Activated CD4-positive, alpha-beta memory T cell treated with anti-CD3 and anti-CD28 coated beads for 36 hours (primary cell): ENCODE data around the gene USP26. TPM values are rescaled to one million over a fixed set of nuclear protein-coding genes. Genes with fewer than 3 reads are reported as not detected.
"Not testable (repeated sequence)": the region's sequence is repeated elsewhere in the genome, so short reads cannot be mapped to it uniquely, and the experiment has no call there.

Experiments used
- CTCF ChIA-PET: fragments of 350-600 bp; sonication (Branson Sonifier 250); formaldehyde crosslinking; loops from one replicate; lab custom pipeline; 2021; ENCODE audit warnings: antibody characterized with exemption, inconsistent platforms; lab: Charles Lee
- POLR2A ChIA-PET: fragments of 350-600 bp; sonication (Branson Sonifier 250); formaldehyde crosslinking; loops from one replicate; lab custom pipeline; 2021; ENCODE audit warnings: antibody characterized with exemption; lab: Charles Lee
- DNase-seq: peaks from one replicate; pipeline ENCODE4 v3.0.0-alpha.2; 2020
- H3K27ac Mint-ChIP-seq: one replicate; pipeline ENCODE4 v1.8.0; 2021; ENCODE audit warnings: mixed read lengths
- H3K27me3 Mint-ChIP-seq: one replicate; pipeline ENCODE4 v1.8.0; 2021; ENCODE audit warnings: mixed read lengths
- H3K36me3 Mint-ChIP-seq: one replicate; pipeline ENCODE4 v1.8.0; 2021; ENCODE audit warnings: mixed read lengths
- H3K4me1 Mint-ChIP-seq: one replicate; pipeline ENCODE4 v1.8.0; 2021; ENCODE audit warnings: low read depth, mixed read lengths
- H3K4me3 Mint-ChIP-seq: one replicate; pipeline ENCODE4 v1.8.0; 2021; ENCODE audit warnings: mild to moderate bottlenecking, mixed read lengths
- H3K9me3 Mint-ChIP-seq: one replicate; pipeline ENCODE4 v1.8.0; 2021; ENCODE audit warnings: mixed read lengths
- intact Hi-C: fragments of 100-400 bp; cut with micrococcal nuclease; formaldehyde crosslinking; loops from one replicate; pipeline ENCODE4 v1.15.1; 2023
- total RNA-seq, 2 experiments: library from RNA; stranded (reverse); gene quantifications; one replicate each; pipeline ENCODE4 v1.2.3, GENCODE V29; 2021

The USP26 gene, protein sequence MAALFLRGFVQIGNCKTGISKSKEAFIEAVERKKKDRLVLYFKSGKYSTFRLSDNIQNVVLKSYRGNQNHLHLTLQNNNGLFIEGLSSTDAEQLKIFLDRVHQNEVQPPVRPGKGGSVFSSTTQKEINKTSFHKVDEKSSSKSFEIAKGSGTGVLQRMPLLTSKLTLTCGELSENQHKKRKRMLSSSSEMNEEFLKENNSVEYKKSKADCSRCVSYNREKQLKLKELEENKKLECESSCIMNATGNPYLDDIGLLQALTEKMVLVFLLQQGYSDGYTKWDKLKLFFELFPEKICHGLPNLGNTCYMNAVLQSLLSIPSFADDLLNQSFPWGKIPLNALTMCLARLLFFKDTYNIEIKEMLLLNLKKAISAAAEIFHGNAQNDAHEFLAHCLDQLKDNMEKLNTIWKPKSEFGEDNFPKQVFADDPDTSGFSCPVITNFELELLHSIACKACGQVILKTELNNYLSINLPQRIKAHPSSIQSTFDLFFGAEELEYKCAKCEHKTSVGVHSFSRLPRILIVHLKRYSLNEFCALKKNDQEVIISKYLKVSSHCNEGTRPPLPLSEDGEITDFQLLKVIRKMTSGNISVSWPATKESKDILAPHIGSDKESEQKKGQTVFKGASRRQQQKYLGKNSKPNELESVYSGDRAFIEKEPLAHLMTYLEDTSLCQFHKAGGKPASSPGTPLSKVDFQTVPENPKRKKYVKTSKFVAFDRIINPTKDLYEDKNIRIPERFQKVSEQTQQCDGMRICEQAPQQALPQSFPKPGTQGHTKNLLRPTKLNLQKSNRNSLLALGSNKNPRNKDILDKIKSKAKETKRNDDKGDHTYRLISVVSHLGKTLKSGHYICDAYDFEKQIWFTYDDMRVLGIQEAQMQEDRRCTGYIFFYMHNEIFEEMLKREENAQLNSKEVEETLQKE
- total RNA-seq: not detected

DNA sequence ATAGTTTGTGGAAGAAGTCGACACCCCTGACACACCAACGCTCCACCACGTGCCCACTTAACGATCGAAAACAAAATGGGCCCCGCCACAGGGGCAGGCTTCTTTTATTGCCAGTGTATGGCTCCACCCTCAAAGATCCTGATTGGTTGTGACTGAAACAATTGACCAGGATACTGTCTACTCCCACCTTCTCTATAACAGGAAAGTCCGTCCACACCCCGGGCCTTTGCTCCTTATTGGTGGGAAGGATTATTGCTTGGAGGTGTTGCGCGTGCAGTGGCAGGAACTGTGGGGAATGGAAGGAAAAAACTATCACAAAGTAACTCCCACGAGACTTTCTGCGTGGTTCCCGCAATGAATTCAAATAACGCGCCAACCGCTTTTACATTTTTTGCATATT is at the start of gene USP26:
USP26 (minus strand) TSS at position 79 of the 400 bp plus-strand sequence. CDS start 68,889 bp downstream, outside the sequence.
- Mint-ChIP-seq H3K27me3 (no peaks in the 10 kb centered on the region), H3K36me3 (no peaks in the 10 kb centered on the region), H3K9me3 (no peaks in the 10 kb centered on the region), H3K4me1 (no peaks in the 10 kb centered on the region), H3K4me3 (no peak within 1 kb of the TSS), H3K27ac (no peak within 1 kb of the TSS)
- ChIA-PET POLR2A (no interaction called here), CTCF (no interaction called here)
- intact Hi-C loops: no loop called here
- DNase-seq: no peak

DNA sequence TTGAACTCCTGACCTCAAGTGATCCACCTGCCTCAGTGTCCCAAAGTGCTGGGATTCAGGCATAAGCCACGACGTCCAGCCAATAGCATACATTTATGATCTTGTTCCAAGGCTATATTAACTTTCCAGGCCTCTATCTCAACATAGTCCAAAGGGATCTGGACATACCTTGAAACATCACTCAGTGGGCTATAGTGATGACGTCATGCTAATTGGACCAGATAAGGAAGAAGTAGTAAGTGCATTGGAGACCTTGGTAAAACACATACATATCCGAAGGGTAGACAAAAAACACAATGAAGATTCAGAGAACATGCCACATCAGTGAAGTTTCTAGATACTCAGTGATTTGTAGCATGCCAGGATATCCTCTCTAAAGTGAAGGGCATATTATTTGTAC is 37.4 kb upstream of the USP26 start:
- CTCF ChIA-PET: no interaction called here
- H3K4me1 Mint-ChIP-seq: no peaks in the 10 kb centered on the region
- intact Hi-C loops: no loop called here
- H3K27ac Mint-ChIP-seq: no peak overlapping the region
- H3K36me3 Mint-ChIP-seq: no peaks in the 10 kb centered on the region
- DNase-seq: no peak
- POLR2A ChIA-PET: no interaction called here
- H3K4me3 Mint-ChIP-seq: no peak overlapping the region
- H3K9me3 Mint-ChIP-seq: no peaks in the 10 kb centered on the region
- H3K27me3 Mint-ChIP-seq: no peaks in the 10 kb centered on the region

DNA sequence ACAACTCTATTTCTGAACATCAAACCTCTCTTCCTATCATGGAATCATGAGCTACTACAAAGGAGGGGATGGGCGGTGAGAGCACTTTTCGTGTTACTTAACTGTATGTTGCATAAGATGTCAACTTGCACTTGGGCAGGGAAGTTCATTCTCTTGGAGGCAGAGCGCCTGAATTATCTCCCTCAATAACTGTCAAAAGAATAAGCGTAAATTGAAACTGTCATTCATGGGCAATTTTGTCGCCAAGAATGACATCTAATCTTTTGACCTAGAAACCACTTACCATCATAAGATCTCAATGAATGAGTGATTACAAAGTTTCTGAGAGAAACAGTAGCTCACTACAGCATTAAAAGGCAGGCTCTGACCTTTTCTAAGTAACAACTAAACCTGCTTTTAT is 23.5 kb upstream of the USP26 start:
- H3K4me1 Mint-ChIP-seq: no peaks in the 10 kb centered on the region
- intact Hi-C loops: no loop called here
- POLR2A ChIA-PET: no interaction called here

DNA sequence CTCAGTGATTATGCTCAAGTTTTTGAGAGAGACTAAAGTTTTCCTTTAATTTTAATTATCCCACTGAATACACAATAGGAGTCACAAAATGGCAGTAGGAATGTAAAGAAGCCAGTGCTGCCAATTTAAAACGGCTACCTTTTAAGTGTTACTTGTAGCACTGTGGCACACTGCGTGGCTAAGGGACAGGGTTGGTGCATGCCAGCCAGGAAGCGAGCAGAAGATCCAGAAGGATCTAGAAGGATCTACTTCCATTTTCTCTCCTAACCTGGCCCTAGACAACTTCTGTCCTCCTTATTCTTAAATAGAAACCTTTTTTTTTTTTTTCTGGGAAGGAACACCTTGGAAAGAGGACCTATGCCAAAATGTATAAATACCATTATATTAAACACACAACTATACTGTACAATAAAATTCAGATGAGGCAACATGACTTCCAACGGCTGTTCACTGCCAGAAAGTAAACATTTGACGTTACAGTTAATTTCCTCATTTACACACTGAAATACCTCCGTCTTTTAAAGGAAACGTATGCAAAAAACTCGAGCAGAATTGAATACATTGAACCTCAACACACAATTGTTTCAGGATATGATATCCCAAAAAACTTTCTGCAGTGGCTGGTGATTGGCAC is 2.7 kb downstream of the USP26 start:
- H3K27ac Mint-ChIP-seq: no peak overlapping the region
- intact Hi-C loops: no loop called here
- ChIA-PET CTCF (no interaction called here), POLR2A (no interaction called here)
- no peaks in the 10 kb centered on the region for H3K4me1 Mint-ChIP-seq
- no peak overlapping the region for H3K4me3 Mint-ChIP-seq
- no peaks in the 10 kb centered on the region for H3K36me3 Mint-ChIP-seq
- H3K27me3 Mint-ChIP-seq: no peaks in the 10 kb centered on the region
- H3K9me3 Mint-ChIP-seq: no peaks in the 10 kb centered on the region
- no peak for DNase-seq

More for the DNA sequence above, 23.5 kb upstream of the USP26 start:
- CTCF ChIA-PET: no interaction called here
- no peak for DNase-seq
- Mint-ChIP-seq H3K27ac (no peak overlapping the region), H3K36me3 (no peaks in the 10 kb centered on the region), H3K9me3 (no peaks in the 10 kb centered on the region), H3K4me3 (no peak overlapping the region), H3K27me3 (peaks cover 3% of the 10 kb centered on the region)

DNA sequence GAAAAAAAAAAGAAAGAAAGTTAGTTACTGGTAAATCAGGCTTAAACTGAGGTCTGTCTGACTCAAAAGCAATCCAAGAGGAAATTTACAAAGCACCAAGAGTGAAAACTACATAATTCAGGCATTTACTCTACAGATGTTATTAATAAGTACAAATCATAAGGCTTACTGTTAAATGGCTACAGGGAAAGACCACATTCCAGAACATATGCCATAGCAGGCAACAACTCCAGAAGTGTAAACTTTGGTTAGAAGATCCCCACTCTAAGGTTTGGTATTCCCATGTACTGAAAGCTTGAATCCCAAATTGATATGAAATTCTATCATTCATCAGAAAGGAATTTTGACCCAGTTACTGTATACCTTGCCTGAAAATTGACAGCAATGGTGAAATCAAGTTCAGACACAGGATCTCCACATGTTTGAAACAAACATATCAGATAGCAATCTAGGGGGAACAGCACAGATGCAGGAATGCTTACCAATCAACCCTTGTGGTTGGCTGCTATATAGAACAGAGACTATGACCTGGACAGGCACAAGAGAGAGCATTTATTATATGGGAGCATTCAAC is 6.6 kb downstream of the USP26 start:
- DNase-seq: no peak
- Mint-ChIP-seq H3K27me3 (no peaks in the 10 kb centered on the region), H3K36me3 (no peaks in the 10 kb centered on the region), H3K27ac (no peak overlapping the region), H3K4me1 (no peaks in the 10 kb centered on the region), H3K9me3 (no peaks in the 10 kb centered on the region), H3K4me3 (no peak overlapping the region)
- POLR2A ChIA-PET: no interaction called here
- CTCF ChIA-PET: no interaction called here
- intact Hi-C loops: no loop called here

DNA sequence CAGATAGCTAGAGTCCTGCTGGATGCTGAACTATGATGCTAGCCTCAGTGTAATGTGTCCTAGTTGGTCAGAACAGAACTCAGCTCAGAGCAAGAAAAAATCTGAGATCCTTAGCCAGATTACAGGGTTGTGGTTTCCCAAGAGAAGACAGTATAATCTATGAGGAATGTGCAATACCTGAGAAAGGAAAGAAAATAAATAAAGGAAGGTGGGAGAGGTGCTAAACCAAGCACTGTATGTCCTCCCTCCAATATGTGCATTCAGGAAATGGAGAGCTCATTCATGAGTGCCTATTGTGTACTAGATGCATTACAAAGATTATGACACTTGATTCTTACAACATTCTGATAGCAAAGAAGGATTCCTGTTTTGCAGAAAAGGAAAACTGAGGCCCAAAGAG is 7.5 kb downstream of the USP26 start:
- H3K9me3 Mint-ChIP-seq: no peaks in the 10 kb centered on the region
- intact Hi-C loops: no loop called here
- CTCF ChIA-PET: no interaction called here
- no peak overlapping the region for H3K4me3 Mint-ChIP-seq
- no peaks in the 10 kb centered on the region for H3K27me3 Mint-ChIP-seq
- no peak overlapping the region for H3K27ac Mint-ChIP-seq
- POLR2A ChIA-PET: no interaction called here
- H3K36me3 Mint-ChIP-seq: no peaks in the 10 kb centered on the region
- no peaks in the 10 kb centered on the region for H3K4me1 Mint-ChIP-seq
- no peak for DNase-seq

DNA sequence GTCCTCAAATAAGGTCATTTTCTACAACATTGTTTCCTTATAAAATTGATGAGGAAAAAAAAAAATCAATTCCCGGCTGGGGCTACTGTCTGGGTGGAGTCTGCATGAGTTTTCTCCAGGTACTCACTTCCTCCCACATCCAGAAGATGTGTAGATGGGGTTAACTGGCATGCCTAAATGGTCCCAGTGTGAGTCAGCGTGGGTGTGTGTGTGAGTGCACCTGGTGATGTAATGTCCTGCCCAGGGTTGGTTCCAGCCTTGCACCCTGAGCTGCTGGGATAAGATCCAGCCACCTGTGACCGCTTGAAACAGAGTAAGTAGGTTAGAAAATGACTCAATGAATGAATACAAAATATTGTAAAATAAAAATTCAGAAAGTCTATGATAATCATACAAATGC is 11.1 kb downstream of the USP26 start:
- no peaks in the 10 kb centered on the region for H3K27me3 Mint-ChIP-seq
- no peak overlapping the region for H3K4me3 Mint-ChIP-seq
- peaks cover 5% of the 10 kb centered on the region for H3K4me1 Mint-ChIP-seq
- CTCF ChIA-PET: no interaction called here
- DNase-seq: no peak
- no peaks in the 10 kb centered on the region for H3K36me3 Mint-ChIP-seq
- no peak overlapping the region for H3K27ac Mint-ChIP-seq
- H3K9me3 Mint-ChIP-seq: no peaks in the 10 kb centered on the region
- POLR2A ChIA-PET: no interaction called here
- intact Hi-C loops: no loop called here

DNA sequence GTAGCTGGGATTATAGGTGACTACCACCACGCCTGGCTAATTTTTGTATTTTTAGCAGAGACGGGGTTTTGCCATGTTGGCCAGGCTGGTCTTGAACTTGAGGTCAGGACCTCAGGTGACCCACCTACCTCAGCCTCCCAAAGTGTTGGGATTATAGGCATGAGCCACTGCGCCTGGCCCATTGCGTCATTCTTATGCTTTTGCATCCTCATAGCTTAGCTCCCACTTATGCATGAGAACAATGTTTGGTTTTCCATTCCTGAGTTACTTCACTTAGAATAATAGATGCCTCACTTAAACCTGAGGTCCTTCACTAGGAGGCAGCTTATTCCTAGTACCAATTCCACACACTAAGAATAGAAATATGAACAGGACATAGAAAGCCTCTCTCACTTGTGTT is 11.9 kb downstream of the USP26 start:
- POLR2A ChIA-PET, DNase-seq, H3K36me3 Mint-ChIP-seq, H3K27me3 Mint-ChIP-seq, intact Hi-C loops, H3K4me3 Mint-ChIP-seq, CTCF ChIA-PET, H3K9me3 Mint-ChIP-seq, H3K4me1 Mint-ChIP-seq, H3K27ac Mint-ChIP-seq: not testable (repeated sequence)

DNA sequence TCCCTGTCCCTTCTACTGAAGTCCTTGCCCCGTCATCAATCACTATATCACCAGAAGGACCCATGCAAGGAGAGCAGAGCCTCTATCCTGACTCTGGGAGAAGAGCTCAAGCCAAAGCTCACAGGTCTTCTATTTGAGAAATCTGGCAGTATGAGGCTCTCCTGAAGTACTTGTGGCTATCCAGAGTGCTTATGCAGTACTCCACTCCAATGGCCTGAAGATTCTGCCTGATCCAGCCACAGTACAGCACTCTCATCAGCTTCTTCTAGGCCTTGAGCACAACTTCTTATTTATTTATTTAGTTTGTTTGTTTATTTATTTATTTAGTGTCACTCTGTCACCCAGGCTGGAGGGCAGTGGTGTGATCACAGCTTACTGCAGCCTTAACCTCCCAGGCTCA is 13.0 kb downstream of the USP26 start:
- Mint-ChIP-seq H3K27me3 (no peaks in the 10 kb centered on the region), H3K4me3 (no peak overlapping the region), H3K9me3 (no peaks in the 10 kb centered on the region), H3K4me1 (peaks cover 5% of the 10 kb centered on the region), H3K36me3 (no peaks in the 10 kb centered on the region), H3K27ac (no peak overlapping the region)
- DNase-seq: no peak
- POLR2A ChIA-PET: no interaction called here
- intact Hi-C loops: no loop called here
- CTCF ChIA-PET: no interaction called here

DNA sequence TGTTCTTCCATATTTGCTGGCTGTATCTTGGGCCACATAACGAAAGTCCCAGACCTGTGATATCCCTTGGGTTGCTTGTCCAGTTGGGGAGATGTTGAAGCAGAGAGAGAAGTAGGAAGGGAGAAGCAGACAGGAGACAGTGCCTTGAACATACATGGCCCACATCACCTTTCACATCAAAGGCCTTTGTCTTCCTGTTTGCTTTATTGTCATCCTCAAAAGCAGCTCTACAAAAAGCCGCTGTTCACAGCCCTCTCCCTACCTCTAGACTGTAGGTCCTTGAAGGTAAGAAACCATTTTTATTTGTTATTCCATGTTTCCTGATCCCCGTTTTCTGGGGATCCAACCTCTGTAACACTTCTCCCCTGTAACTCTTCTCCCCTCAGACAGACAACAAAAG is 14.9 kb downstream of the USP26 start:
- H3K27ac Mint-ChIP-seq: no peak overlapping the region
- ChIA-PET CTCF (no interaction called here), POLR2A (no interaction called here)
- DNase-seq: no peak
- H3K27me3 Mint-ChIP-seq: no peaks in the 10 kb centered on the region
- peaks cover 5% of the 10 kb centered on the region for H3K4me1 Mint-ChIP-seq
- H3K4me3 Mint-ChIP-seq: no peak overlapping the region
- no peaks in the 10 kb centered on the region for H3K36me3 Mint-ChIP-seq
- intact Hi-C loops: no loop called here
- no peaks in the 10 kb centered on the region for H3K9me3 Mint-ChIP-seq

DNA sequence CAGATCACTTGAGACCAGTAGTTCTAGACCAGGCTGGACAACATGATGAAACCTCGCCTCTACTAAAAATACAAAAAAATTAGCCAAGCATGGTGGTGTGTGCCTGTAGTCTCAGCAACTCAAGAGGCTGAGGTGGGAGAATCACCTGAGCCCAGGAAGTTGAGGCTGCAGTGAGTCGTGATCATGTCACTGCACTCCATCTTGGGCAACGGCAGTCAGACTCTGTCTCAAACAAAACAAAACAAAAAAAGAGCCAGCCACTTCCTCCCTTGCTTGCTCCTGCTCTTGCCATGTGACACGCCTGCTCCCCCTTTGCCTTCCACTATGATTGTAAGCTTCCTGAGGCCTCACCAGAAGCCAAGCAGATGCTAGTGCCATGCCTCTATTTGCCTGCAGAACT is 19.1 kb downstream of the USP26 start:
- H3K27ac Mint-ChIP-seq, H3K4me3 Mint-ChIP-seq, POLR2A ChIA-PET, DNase-seq, H3K4me1 Mint-ChIP-seq, H3K36me3 Mint-ChIP-seq, CTCF ChIA-PET, H3K9me3 Mint-ChIP-seq, intact Hi-C loops, H3K27me3 Mint-ChIP-seq: not testable (repeated sequence)

DNA sequence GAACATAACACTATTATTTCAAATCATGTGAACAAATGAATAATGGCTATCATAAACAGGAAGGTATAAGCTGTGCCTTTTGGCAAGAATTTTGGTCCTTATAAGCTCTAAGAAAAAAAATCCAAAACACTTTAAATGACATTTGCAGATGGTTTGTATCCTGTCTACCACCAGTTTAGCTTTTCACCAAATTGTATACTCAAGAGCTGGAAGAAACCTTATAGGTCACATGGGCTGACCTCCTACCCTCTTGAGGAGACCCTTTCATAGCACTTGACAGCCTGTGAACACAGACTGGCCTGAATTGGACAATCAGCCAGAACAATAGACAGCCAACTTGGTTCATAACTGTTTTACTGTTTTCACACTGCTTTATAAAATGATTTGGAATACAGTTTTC is 24.3 kb downstream of the USP26 start:
- Mint-ChIP-seq H3K4me1 (no peaks in the 10 kb centered on the region), H3K36me3 (no peaks in the 10 kb centered on the region), H3K9me3 (no peaks in the 10 kb centered on the region), H3K27ac (no peak overlapping the region), H3K27me3 (peaks cover 2% of the 10 kb centered on the region), H3K4me3 (no peak overlapping the region)
- ChIA-PET POLR2A (no interaction called here), CTCF (no interaction called here)
- intact Hi-C loops: no loop called here
- no peak for DNase-seq
